Heart left ventricle (tissue), 16 donors: Measurements from ENCODE around the gene RFXANK. TPM values are rescaled to one million over a fixed set of nuclear protein-coding genes. Genes with fewer than 3 reads are reported as not detected.

Experiments used
- ATAC-seq, 4 donors: fragments of 200-7000 bp; cut with Tn5 transposase; one replicate each; pipeline ENCODE4 v1.9.1; 2020 to 2022; ENCODE audit warnings: moderate library complexity in 4 of 4, mild to moderate bottlenecking in 3 of 4, moderate number of reproducible peaks in 1 of 4
- DNase-seq, 5 donors: peaks; one replicate each; pipeline ENCODE4 v3.0.0-alpha.2; 2020
- H3K27ac ChIP-seq, 12 donors: fragments of 200-600 bp; sonication (generic) in 4 of 12; one replicate each; pipeline versions ENCODE4 v1.5.0 to v1.8.0; 2016 to 2022; ENCODE audit warnings: mild to moderate bottlenecking in 2 of 12
- H3K27me3 ChIP-seq, 9 donors: fragments of 200-600 bp; sonication (generic) in 2 of 9; one replicate each; pipeline versions ENCODE4 v1.5.1 to v1.8.0; 2016 to 2022; ENCODE audit warnings: mild to moderate bottlenecking in 3 of 9
- H3K36me3 ChIP-seq, 9 donors: fragments of 200-600 bp; sonication (generic) in 2 of 9; one replicate each; pipeline versions ENCODE4 v1.5.0 to v1.8.0; 2018 to 2022; ENCODE audit warnings: mild to moderate bottlenecking in 2 of 9
- H3K4me1 ChIP-seq, 12 donors: fragments of 200-600 bp; sonication (generic) in 4 of 12; one replicate each; pipeline versions ENCODE4 v1.5.0 to v1.8.0; 2016 to 2022; ENCODE audit warnings: mild to moderate bottlenecking in 3 of 12
- H3K4me3 ChIP-seq, 12 donors: fragments of 200-600 bp; sonication (generic) in 4 of 12; one replicate each; pipeline versions ENCODE4 v1.5.0 to v1.8.0; 2017 to 2022; ENCODE audit warnings: mild to moderate bottlenecking in 9 of 12, moderate library complexity in 4 of 12
- H3K9me3 ChIP-seq, 12 donors: fragments of 200-600 bp; sonication (generic) in 4 of 12; one replicate each; pipeline versions ENCODE4 v1.5.0 to v1.8.0; 2016 to 2022; ENCODE audit warnings: mild to moderate bottlenecking in 1 of 12
- CTCF ChIP-seq, 12 donors: fragments of 200-600 bp; sonication (generic) in 4 of 12; IDR thresholded peaks; one replicate each; pipeline versions ENCODE4 v1.5.0 to v1.8.0; 2018 to 2022; ENCODE audit warnings: antibody characterized with exemption in 12 of 12, mild to moderate bottlenecking in 5 of 12
- POLR2A ChIP-seq, 2 donors: fragments of 450-650 bp; IDR thresholded peaks; one replicate each; pipeline ENCODE4 v1.6.1; 2017; ENCODE audit warnings: antibody characterized with exemption in 2 of 2, mild to moderate bottlenecking in 2 of 2, moderate library complexity in 2 of 2
- WGBS, 4 donors: extraction: QIAGEN DNeasy Blood & Tissue Kit in 2 of 4; methylation state at CpG; one replicate each; pipeline versions ENCODE4 v1.1.5 to v1.1.7; 2013 to 2018; 5-methylcytosine and 5-hydroxymethylcytosine counted together
- intact Hi-C, 10 donors: fragments of 100-400 bp; cut with DNase I; formaldehyde crosslinking; loops; one replicate each; pipeline versions ENCODE4 v1.11.1 to v1.14.2; 2022
- long read RNA-seq, 3 donors: library from polyadenylated mRNA; unstranded; transcript quantifications; one replicate each; pipeline ENCODE4 v2.0.0, GENCODE V29; 2020 to 2021
- polyA plus RNA-seq, 2 donors: library from polyadenylated mRNA; stranded (reverse); fragments of 200-250 nt; gene quantifications; one replicate each; pipeline ENCODE4 v1.2.3, GENCODE V29; 2013
- total RNA-seq, 9 donors: library from RNA; depleted of rRNA in 2 of 9; stranded (reverse); fragments of >200 nt in 2 of 9; fragmentation: NEBNext Ultra II Directional in 3 of 9; extraction: Animal tissue kit (Norgen Biotek cat#: 25700) in 3 of 9; gene quantifications; one replicate each; pipeline versions ENCODE4 v1.1.0 to v1.2.4, GENCODE V29; 2016 to 2023
- donor health status: ischemic (EF 13 %, LVEDD 7.1; RV severe dilation, severe dysfunction).
- donor health status: healthy with polysubstance abuse.
- donor health status: DM: no; HTN: yes; CAD: no.
- donor health status: DM: no; HTN: no; CAD: no.
- donor health status: ischemic (EF 25% LVEDD 6.9; RV normal size, moderate dysfunction).
- donor health status: ischemic (EF 25% LVEDD 5.7; RV mildly dilated, moderate dysfunction).
- donor health status: healthy.
- donor health status: DM: yes; HTN: yes; CAD: no.
- donor health status: ischemic (EF 35%, LVEDD 5.7; RV mildly dilated, moderate dysfunction).
- donor health status: nonischemic (EF 11% LVEDD 7.7; RV severe dilation, severe dysfunction).
- donor health status: DM: yes; HTN: yes; CAD: no.
- donor health status: PGD.
- donor health status: ischemic (EF 29% LVEDD 5.4; RV normal size, mild dysfunction).
- donor health status: nonischemic (EF 23%, LVEDD 6.1; RV moderate dilation, normal function).

RFXANK gene
- 10 to 100 TPM; 26.5 to 45.7 (median 39.5) TPM for total RNA-seq
- 10 to 100 TPM; 55.2 to 71.9 TPM for polyA plus RNA-seq
- long read RNA-seq, donor 1, transcript RFXANK-203 (9 exons, 1,212 nt), result major isoform, 6 of 25 reads
- long read RNA-seq, donor 1, partial matches to known transcripts, result 2 of 25 reads
- long read RNA-seq, donor 1, other reads (novel, unspliced or antisense), result 15 of 25 reads
- long read RNA-seq, donor 2, transcript RFXANK-203 (9 exons, 1,212 nt), result major isoform, 14 of 55 reads
- long read RNA-seq, donor 2, partial matches to known transcripts, result 2 of 55 reads
- long read RNA-seq, donor 2, other reads (novel, unspliced or antisense), result 39 of 55 reads
- long read RNA-seq, donor 3, transcript RFXANK-203 (9 exons, 1,212 nt), result major isoform, 5 of 18 reads
- long read RNA-seq, donor 3, partial matches to known transcripts, result 1 of 18 reads
- long read RNA-seq, donor 3, other reads (novel, unspliced or antisense), result 12 of 18 reads

GRCh38 chr19:19192078-19192882 lies at the start of gene RFXANK, which contains the start of gene BORCS8:
Gene RFXANK (plus strand): TSS chr19:19192258. CDS start chr19:19193947, 1,689 bp downstream.
Gene BORCS8 (minus strand): TSS chr19:19192152. CDS start chr19:19192117, 35 bp downstream.
- intact Hi-C loops, result loop anchor here in 4 of 10 donors (1.0 to 10.0 kb wide), 4 partner anchors 128 to 303 kb away; partner anchors contain the start of genes MAU2 (in 4 of the 4) and SUGP1 (in 4 of the 4)
- Histone ChIP-seq H3K27ac (peak within 1 kb of the TSS; percentile 97 to 100 (median 100)), H3K4me1 (peaks cover 4 to 57% (median 36%) of the 10 kb centered on the region in 12 donors), H3K9me3 (no peaks in the 10 kb centered on the region), H3K4me3 (peak within 1 kb of the TSS; percentile 63 to 100 (median 93)), H3K36me3 (peaks cover 0 to 24% (median 16%) of the 10 kb centered on the region in 9 donors), H3K27me3 (no peaks in the 10 kb centered on the region)
- TF ChIP-seq POLR2A (IDR thresholded peaks at IDR 0.05), result peak in 1 of 2 donors; percentile 71
- no peak for TF ChIP-seq CTCF (IDR thresholded peaks at IDR 0.05)
- peak; percentile 96 to 98 (median 97) for ATAC-seq
- DNase-seq, result peak; percentile 98 to 100 (median 99)
- 0% methylated on average over 38 to 53 of the region's 53 CpGs for WGBS, 4 donors

GRCh38 chr19:19142347-19142746 lies 49.7 kb upstream of the RFXANK start:
- 87 to 94% (median 92%) methylated on average over 12 of the region's 12 CpGs for WGBS, 4 donors
- Histone ChIP-seq H3K36me3 (peaks cover 0 to 11% (median 0%) of the 10 kb centered on the region in 9 donors), H3K4me3 (no peak overlapping the region), H3K4me1 (peaks cover 0 to 14% (median 8%) of the 10 kb centered on the region in 12 donors), H3K9me3 (peaks cover 0 to 2% (median 0%) of the 10 kb centered on the region in 12 donors), H3K27me3 (no peaks in the 10 kb centered on the region), H3K27ac (no peak overlapping the region)
- no peak for ATAC-seq
- intact Hi-C loops, result loop anchor here in 4 of 10 donors (5.0 to 10.0 kb wide), 4 partner anchors 35 to 342 kb away; no protein-coding TSS in a partner anchor
- no peak for DNase-seq
- TF ChIP-seq CTCF (IDR thresholded peaks at IDR 0.05), result no peak
- no peak for TF ChIP-seq POLR2A (IDR thresholded peaks at IDR 0.05)

GRCh38 chr19:19145281-19145680 lies 46.8 kb upstream of the RFXANK start:
- peaks cover 0 to 4% (median 0%) of the 10 kb centered on the region in 12 donors for H3K9me3 ChIP-seq
- no peaks in the 10 kb centered on the region for H3K27me3 ChIP-seq
- ATAC-seq (peak in 1 of 4 donors; percentile 8), DNase-seq (peak in 1 of 5 donors; percentile 60)
- intact Hi-C loops, result loop anchor here in 6 of 10 donors (5.0 to 10.0 kb wide), 5 partner anchors 197 to 347 kb away; no protein-coding TSS in a partner anchor
- peak overlapping the region in 2 of 12 donors; percentile 13 to 75 for H3K27ac ChIP-seq
- TF ChIP-seq POLR2A (IDR thresholded peaks at IDR 0.05) (no peak), CTCF (IDR thresholded peaks at IDR 0.05) (no peak)
- peaks cover 0 to 7% (median 3%) of the 10 kb centered on the region in 12 donors for H3K4me1 ChIP-seq
- peak overlapping the region in 1 of 12 donors; percentile 23 for H3K4me3 ChIP-seq
- H3K36me3 ChIP-seq, result peaks cover 0 to 25% (median 7%) of the 10 kb centered on the region in 9 donors
- 84 to 93% (median 89%) methylated on average over 13 to 17 of the region's 17 CpGs for WGBS, 4 donors
